GM12878 (cell line): Measurements from ENCODE around the gene DYSF. TPM values are rescaled to one million over a fixed set of nuclear protein-coding genes. Genes with fewer than 3 reads are reported as not detected.

Experiments used
- ATAC-seq: fragments of 200-7000 bp; cut with Tn5 transposase; 3 replicates; pipeline ENCODE4 v1.9.1; 2020; ENCODE audit warnings: mild to moderate bottlenecking, moderate library complexity
- BruUV-seq: library from RNA; stranded (reverse); fragments of 400-500 nt; replicated peaks from 2 replicates; lab custom pipeline; 2021; lab: Mats Ljungman, UMichigan
- CTCF ChIA-PET: fragments of 300-600 bp; sonication (Branson Sonifier 250); formaldehyde crosslinking; extraction: SDS; loops from one replicate; lab custom pipeline; 2021; ENCODE audit warnings: inconsistent platforms; lab: Yijun Ruan, JAX
- POLR2A ChIA-PET: fragments of 350-600 bp; formaldehyde crosslinking; extraction: SDS; loops from one replicate; lab custom pipeline; 2021; ENCODE audit warnings: inconsistent platforms; lab: Charles Lee
- RAD21 ChIA-PET: fragments of 300-600 bp; sonication (Branson Sonifier 250); formaldehyde crosslinking; loops from one replicate; lab custom pipeline; 2023; ENCODE audit warnings: antibody characterized with exemption; ENCODE audit not compliant: unreplicated experiment; lab: Charles Lee
- SMC1A ChIA-PET: fragments of 300-600 bp; sonication (Branson Sonifier 250); formaldehyde crosslinking; loops from one replicate; lab custom pipeline; 2023; ENCODE audit not compliant: unreplicated experiment, uncharacterized antibody; lab: Charles Lee
- DNase-seq: peaks from one replicate; pipeline ENCODE4 v3.0.0-alpha.2; 2011; ENCODE audit warnings: low read depth, low spot score
- FAIRE-seq: peaks from 3 replicates; lab custom pipeline; 2011; peaks lifted over from hg19 to GRCh38; lab: Jason Lieb, UNC
- H2AFZ ChIP-seq: 2 replicates; pipeline ENCODE4 v1.6.0; 2011; ENCODE audit warnings: low read depth, low read length, control low read depth; ENCODE audit not compliant: control insufficient read depth
- H3K27ac ChIP-seq: 2 replicates; pipeline ENCODE4 v1.5.1; 2011; ENCODE audit warnings: control low read depth; ENCODE audit not compliant: control insufficient read depth, insufficient read depth
- H3K27me3 ChIP-seq, 2 experiments: replicated peaks in 1 of 2; 2 replicates each; pipeline versions ENCODE4 v1.6.0 to v1.6.1; 2011; ENCODE audit warnings: low read length in 1 of 2; ENCODE audit not compliant: control insufficient read depth in 2 of 2, insufficient read depth in 2 of 2
- H3K36me3 ChIP-seq, 2 experiments: 2 replicates each; pipeline ENCODE4 v1.5.1; 2011; ENCODE audit warnings: low read length in 1 of 2; ENCODE audit not compliant: control insufficient read depth in 2 of 2, insufficient read depth in 2 of 2
- H3K4me1 ChIP-seq: 2 replicates; pipeline ENCODE4 v1.6.1; 2011; ENCODE audit warnings: mild to moderate bottlenecking, low read length, moderate library complexity, mixed read lengths; ENCODE audit not compliant: control insufficient read depth, insufficient read depth
- H3K4me2 ChIP-seq: 2 replicates; pipeline ENCODE4 v1.6.0; 2011; ENCODE audit warnings: control low read depth; ENCODE audit not compliant: control insufficient read depth, insufficient read depth
- H3K4me3 ChIP-seq: fragments of 200-600 bp; sonication (generic); 2 replicates; pipeline ENCODE4 v1.5.1; 2016
- H3K79me2 ChIP-seq: 2 replicates; pipeline ENCODE4 v1.6.0; 2011; ENCODE audit warnings: low read length; ENCODE audit not compliant: control insufficient read depth, insufficient read depth
- H3K9ac ChIP-seq: 2 replicates; pipeline ENCODE4 v1.8.0; 2011; ENCODE audit warnings: low read length, control low read depth, mixed read lengths; ENCODE audit not compliant: control insufficient read depth, insufficient read depth
- H3K9me3 ChIP-seq: replicated peaks from 3 replicates; pipeline ENCODE4 v1.5.1; 2011; ENCODE audit warnings: mild to moderate bottlenecking, low read length; ENCODE audit not compliant: control insufficient read depth, insufficient read depth
- H4K20me1 ChIP-seq: 2 replicates; pipeline ENCODE4 v1.6.0; 2011; ENCODE audit not compliant: control insufficient read depth, insufficient read depth
- BMI1 ChIP-seq: fragments of 450-650 bp; IDR thresholded peaks from 2 replicates; pipeline ENCODE4 v1.6.1; 2016; ENCODE audit warnings: mild to moderate bottlenecking, moderate library complexity, borderline replicate concordance
- BRCA1 ChIP-seq: IDR thresholded peaks from 2 replicates; pipeline ENCODE4 v1.6.1; 2011; ENCODE audit warnings: low read depth, low read length, improper control_type of control experiment
- ELK1 ChIP-seq: IDR thresholded peaks from 2 replicates; pipeline ENCODE4 v1.6.1; 2012; ENCODE audit warnings: low read depth, low read length, improper control_type of control experiment
- GATAD2B ChIP-seq: fragments of 450-650 bp; conservative IDR thresholded peaks from 2 replicates; pipeline ENCODE4 v1.6.1; 2017; ENCODE audit warnings: low read depth, mild to moderate bottlenecking, moderate library complexity
- LARP7 ChIP-seq: fragments of 450-650 bp; IDR thresholded peaks from 2 replicates; pipeline ENCODE4 v1.6.1; 2017; ENCODE audit warnings: mild to moderate bottlenecking
- NFIC ChIP-seq: IDR thresholded peaks from 2 replicates; pipeline ENCODE4 v1.6.1; 2012; ENCODE audit warnings: low read depth, mild to moderate bottlenecking, inconsistent platforms, low read length, moderate library complexity
- NFYB ChIP-seq: IDR thresholded peaks from 2 replicates; pipeline ENCODE4 v1.6.1; 2011; ENCODE audit warnings: low read depth, mild to moderate bottlenecking, low read length, improper control_type of control experiment, moderate library complexity; ENCODE audit not compliant: insufficient read depth
- RELA ChIP-seq: fragments of 450-650 bp; IDR thresholded peaks from 2 replicates; pipeline ENCODE4 v1.8.0; 2014; ENCODE audit warnings: borderline replicate concordance; ENCODE audit not compliant: partially characterized antibody
- SMAD5 ChIP-seq: IDR thresholded peaks from 2 replicates; pipeline ENCODE4 v1.6.1; 2016; ENCODE audit warnings: antibody characterized with exemption, low read depth
- SP1 ChIP-seq: IDR thresholded peaks from one replicate; pipeline ENCODE4 v1.6.1; 2011; ENCODE audit warnings: low read depth, low read length
- SREBF1 ChIP-seq: IDR thresholded peaks from 2 replicates; pipeline ENCODE4 v1.6.1; 2012; ENCODE audit warnings: mild to moderate bottlenecking, low read length
- TARDBP ChIP-seq: IDR thresholded peaks from 2 replicates; pipeline ENCODE4 v1.6.1; 2016; ENCODE audit warnings: borderline replicate concordance
- ZBTB40 ChIP-seq: fragments of 450-650 bp; IDR thresholded peaks from 2 replicates; pipeline ENCODE4 v1.6.1; 2016; ENCODE audit warnings: mild to moderate bottlenecking, moderate library complexity, borderline replicate concordance
- WGBS: methylation state at CpG from one replicate; pipeline ENCODE4 v1.1.6; 2016; ENCODE audit warnings: low lambda C conversion rate; ENCODE audit not compliant: insufficient replicate concordance, insufficient coverage; ENCODE audit errors: missing lambda C conversion rate; 5-methylcytosine and 5-hydroxymethylcytosine counted together
- in situ Hi-C: fragments of 300-500 bp; cut with MboI; formaldehyde crosslinking; loops from 9 replicates; pipeline ENCODE4 v1.14.3; 2018; ENCODE audit warnings: mixed read lengths
- intact Hi-C: fragments of 100-400 bp; cut with micrococcal nuclease; formaldehyde crosslinking; loops from one replicate; pipeline ENCODE4 v1.14.2; 2022; ENCODE audit not compliant: unreplicated experiment
- polyA plus RNA-seq, 11 experiments: library from polyadenylated mRNA; depleted of rRNA in 4 of 11; unstranded in 6 of 11; stranded (reverse) in 5 of 11; fragments of >200 nt; fragmentation: Nextera tagmentation in 4 of 11; fragmentation: Illumina TruSeq in 1 of 11; extraction: Ambion mirVana in 4 of 11; extraction: Trizol in 1 of 11; gene quantifications; 1 replicate in 1 of 11; 2 replicates in 10 of 11; pipeline versions ENCODE4 v1.2.1 to v1.2.3, GENCODE V29; 2011 to 2016; ENCODE audit warnings: inconsistent platforms in 2 of 11, missing spikeins in 2 of 11, low read depth in 1 of 11
- total RNA-seq, 4 experiments: library from RNA; depleted of rRNA in 3 of 4; stranded (reverse); fragments of >200 nt in 3 of 4; fragmentation: Illumina TruSeq in 1 of 4; extraction: Trizol in 1 of 4; gene quantifications; 2 replicates each; pipeline versions ENCODE4 v1.2.1 to v1.2.3, GENCODE V29; 2013 to 2021
- TF ChIP-seq, protein P1 (sequence below): IDR thresholded peaks from 2 replicates; pipeline ENCODE4 v1.6.1; 2011; ENCODE audit warnings: mild to moderate bottlenecking, low read depth, low read length, moderate library complexity; ENCODE audit not compliant: insufficient replicate concordance
- TF ChIP-seq, protein P2 (sequence below): fragments of 450-650 bp; conservative IDR thresholded peaks from 2 replicates; pipeline ENCODE4 v1.6.1; 2017; ENCODE audit warnings: mild to moderate bottlenecking, moderate library complexity

Gene DYSF
- total and polyA plus RNA-seq, 10 of the 15 experiments (the other 5 are each of a cell fraction or from before 2014, with no cell fraction given) = under 0.01 to 0.15 (median 0.03) TPM; not detected in 7

- in situ Hi-C loops (no loop called here), intact Hi-C loops (no loop called here)
- H4K20me1 ChIP-seq = no peaks in the 10 kb centered on the region
- H3K27me3 ChIP-seq = no peaks in the 10 kb centered on the region
- H3K4me1 ChIP-seq = no peaks in the 10 kb centered on the region
- CTCF ChIA-PET = no interaction called here
- H3K9ac ChIP-seq = no peak overlapping the region
- BruUV-seq = no TSS peak
- H2AFZ ChIP-seq = no peak overlapping the region
- no peak overlapping the region for H3K4me2 ChIP-seq
- H3K79me2 ChIP-seq = no peaks in the 10 kb centered on the region
- TF ChIP-seq, protein P1, sequence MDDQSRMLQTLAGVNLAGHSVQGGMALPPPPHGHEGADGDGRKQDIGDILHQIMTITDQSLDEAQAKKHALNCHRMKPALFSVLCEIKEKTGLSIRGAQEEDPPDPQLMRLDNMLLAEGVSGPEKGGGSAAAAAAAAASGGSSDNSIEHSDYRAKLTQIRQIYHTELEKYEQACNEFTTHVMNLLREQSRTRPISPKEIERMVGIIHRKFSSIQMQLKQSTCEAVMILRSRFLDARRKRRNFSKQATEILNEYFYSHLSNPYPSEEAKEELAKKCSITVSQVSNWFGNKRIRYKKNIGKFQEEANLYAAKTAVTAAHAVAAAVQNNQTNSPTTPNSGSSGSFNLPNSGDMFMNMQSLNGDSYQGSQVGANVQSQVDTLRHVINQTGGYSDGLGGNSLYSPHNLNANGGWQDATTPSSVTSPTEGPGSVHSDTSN = no peak
- TF ChIP-seq ELK1 (no peak), RELA (no peak), ZBTB40 (no peak), BMI1 (no peak), SP1 (no peak), SMAD5 (no peak), GATAD2B (no peak), BRCA1 (no peak), NFIC (no peak), TARDBP (no peak), LARP7 (no peak), SREBF1 (no peak), NFYB (no peak)
- TF ChIP-seq, protein P2, sequence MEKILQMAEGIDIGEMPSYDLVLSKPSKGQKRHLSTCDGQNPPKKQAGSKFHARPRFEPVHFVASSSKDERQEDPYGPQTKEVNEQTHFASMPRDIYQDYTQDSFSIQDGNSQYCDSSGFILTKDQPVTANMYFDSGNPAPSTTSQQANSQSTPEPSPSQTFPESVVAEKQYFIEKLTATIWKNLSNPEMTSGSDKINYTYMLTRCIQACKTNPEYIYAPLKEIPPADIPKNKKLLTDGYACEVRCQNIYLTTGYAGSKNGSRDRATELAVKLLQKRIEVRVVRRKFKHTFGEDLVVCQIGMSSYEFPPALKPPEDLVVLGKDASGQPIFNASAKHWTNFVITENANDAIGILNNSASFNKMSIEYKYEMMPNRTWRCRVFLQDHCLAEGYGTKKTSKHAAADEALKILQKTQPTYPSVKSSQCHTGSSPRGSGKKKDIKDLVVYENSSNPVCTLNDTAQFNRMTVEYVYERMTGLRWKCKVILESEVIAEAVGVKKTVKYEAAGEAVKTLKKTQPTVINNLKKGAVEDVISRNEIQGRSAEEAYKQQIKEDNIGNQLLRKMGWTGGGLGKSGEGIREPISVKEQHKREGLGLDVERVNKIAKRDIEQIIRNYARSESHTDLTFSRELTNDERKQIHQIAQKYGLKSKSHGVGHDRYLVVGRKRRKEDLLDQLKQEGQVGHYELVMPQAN = no peak
- TF ChIP-seq, all 136 proteins: peak for 0
- ChIA-PET POLR2A (no interaction called here), RAD21 (no interaction called here), SMC1A (no interaction called here)
- Histone ChIP-seq H3K9me3 (no peaks in the 10 kb centered on the region), H3K36me3 (no peaks in the 10 kb centered on the region), H3K27ac (no peak overlapping the region), H3K4me3 (no peak overlapping the region)
- no peak for ATAC-seq
- no peak for FAIRE-seq
- no peak for DNase-seq
- 29% methylated on average over 9 of the region's 9 CpGs for WGBS
Measured at GRCh38 chr2:71614976-71615766, 161.8 kb downstream of the DYSF start.
